ENCODE data around the gene CPNE5.

CPNE5 gene

DNA sequence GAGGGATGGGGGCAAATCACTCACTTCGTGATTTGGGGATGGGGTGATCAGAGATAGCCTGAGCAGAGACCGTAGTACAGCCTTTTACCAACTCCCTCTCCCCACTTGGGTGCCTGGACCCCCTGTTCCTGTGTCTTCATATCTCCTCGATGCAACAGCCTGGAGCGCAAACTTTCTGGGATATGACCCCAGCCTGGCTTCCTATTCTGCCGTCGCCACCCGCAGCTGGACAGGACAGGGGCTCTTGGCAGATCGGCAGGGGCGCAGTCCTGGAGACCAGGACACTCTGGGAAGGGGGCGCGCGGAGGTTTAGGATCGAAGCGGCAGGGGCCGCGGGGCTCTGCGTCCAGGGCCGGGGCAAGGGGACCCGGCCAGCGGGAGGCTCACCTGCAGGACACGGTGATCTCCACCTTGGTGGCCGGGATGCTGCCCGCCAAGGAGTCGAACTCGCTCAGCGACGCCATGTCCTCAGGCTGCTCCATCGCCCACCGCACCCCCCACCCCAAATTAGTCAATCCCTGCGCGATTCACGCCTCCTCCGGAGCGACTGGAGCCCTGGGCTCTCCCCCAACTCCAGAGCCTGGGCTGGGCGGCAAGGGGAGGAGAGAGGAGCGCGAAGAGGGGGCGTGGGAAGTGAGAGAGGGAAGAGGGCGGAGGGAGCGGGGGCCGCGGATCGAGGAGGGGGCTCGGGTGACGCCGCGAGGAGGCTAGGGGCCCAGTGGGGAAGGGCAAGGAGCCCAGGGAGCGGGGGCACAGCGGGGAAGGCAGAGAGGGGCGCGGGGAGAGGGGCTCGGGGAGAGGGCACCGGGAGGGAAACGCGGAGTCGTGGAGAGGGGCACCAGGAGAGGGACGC lies at the start of gene CPNE5:
TSS of gene CPNE5 (minus strand) at position 549 of the 853 bp plus-strand sequence. CDS start at position 482, 67 bp downstream.
- H3K4me3 ChIP-seq (ENCODE audit: low read depth, low read length), result peak within 1 kb of the TSS; percentile 47
- no peak for DNase-seq (ENCODE audit: low read depth)

DNA sequence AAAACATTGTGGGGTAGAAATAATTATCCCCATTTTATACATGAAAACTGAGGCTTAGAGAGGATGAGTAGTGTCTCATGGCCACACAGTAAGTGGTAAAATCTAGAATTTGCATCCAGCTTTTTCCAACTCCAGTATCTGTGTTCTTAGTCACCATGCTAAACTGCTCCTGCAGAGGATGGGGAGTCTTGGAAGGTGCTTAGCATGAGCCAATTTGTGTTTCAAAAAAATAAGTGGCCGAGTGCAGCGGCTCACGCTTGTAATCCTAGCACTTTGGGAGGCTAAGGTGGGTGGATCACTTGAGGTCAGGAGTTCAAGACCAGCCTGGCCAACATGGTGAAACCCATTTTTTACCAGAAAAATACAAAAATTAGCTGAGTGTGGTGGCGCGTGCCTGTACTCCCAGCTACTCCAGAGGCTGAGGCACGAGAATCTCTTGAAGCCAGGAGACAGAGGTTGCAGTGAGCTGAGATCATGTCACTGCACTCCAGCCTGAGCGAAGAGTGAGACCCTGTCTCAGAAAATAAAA lies 48.9 kb upstream of the CPNE5 start:
- no peak overlapping the region for H3K4me3 ChIP-seq (ENCODE audit: low read depth, low read length)
- no peak for DNase-seq (ENCODE audit: low read depth)

DNA sequence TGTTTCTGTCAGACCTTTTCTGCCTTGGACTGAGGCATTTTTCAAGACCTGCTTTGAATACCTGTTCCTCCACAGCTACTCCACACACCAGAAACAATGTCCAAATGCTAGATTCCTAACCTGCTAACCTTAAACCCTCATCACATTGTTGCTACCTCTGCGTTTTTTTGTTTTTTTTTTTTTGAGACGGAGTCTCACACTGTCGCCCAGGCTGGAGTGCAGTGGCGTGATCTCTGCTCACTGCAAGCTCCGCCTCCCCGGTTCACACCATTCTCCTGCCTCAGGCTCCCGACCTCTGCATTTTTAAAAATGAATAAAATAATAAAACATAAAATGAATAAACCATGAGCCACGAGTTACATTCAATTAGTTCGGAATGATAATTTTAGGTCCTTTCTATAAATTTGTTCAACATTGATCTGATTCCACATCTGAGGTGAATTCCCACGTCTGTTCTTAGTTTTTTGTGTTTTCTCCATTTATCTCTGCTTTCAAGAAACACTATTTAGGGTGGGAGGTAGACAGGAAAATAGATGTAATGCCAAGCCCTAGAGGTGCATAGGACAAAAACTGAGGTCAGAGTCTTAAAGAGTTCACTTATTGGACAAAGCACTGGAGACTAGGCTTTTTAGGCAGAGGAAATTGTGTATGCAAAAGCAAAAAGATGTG lies 47.8 kb upstream of the CPNE5 start:
- H3K4me3 ChIP-seq (ENCODE audit: low read depth, low read length), result peak overlapping the region; percentile 76
- DNase-seq (ENCODE audit: low read depth), result no peak

DNA sequence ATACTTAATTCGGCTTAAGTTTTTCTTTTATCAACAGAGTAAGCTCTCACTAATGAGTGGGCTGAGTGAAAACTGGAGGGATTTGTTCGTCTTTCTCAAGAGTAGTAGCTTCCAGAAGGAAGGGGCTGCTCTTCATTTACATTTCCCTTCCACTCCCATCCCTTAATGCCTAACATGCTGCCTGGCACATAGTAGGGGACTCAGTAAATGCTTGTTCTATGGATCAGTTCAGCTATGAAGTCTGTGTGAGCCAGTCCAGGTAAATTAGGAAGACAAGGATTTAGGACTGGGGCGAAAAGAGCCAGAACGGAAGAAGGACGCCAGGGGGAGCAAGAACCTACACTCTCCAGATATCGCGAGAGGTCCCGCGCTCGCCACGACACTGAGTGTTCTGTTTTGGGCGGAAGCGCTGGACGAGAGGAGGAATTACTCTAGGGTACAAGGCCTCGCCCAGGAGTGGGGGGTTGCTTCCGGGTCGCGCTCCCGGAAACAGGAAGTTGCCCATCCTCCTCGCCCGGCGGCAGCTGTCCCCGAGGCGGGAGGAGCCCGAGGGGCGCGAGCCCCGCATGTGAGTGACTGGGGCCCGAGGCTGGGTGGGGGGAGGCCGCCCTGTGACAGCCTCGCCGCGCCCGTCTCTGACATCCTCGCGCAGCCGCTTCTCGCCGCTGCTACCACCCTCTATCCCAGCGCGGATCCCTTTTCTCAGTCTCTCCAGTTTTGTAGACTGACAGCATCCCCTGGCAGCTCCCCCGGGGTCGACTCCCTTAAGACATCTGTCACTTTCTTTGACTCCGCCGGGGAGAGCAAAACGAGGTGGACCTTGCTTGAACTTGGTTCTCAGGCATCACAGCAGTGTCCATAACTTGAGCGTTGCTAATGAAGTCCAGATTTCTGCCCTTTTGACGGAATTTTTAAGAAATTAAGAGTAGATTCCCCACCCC lies 46.5 kb upstream of the CPNE5 start, which contains the start of gene C6orf89:
TSS of gene C6orf89 (plus strand) at position 492 of the 941 bp plus-strand sequence. CDS start 13,493 bp downstream, outside the sequence.
- H3K4me3 ChIP-seq (ENCODE audit: low read depth, low read length), result peak within 1 kb of the TSS; percentile 76
- peak; percentile 91 for DNase-seq (ENCODE audit: low read depth)

DNA sequence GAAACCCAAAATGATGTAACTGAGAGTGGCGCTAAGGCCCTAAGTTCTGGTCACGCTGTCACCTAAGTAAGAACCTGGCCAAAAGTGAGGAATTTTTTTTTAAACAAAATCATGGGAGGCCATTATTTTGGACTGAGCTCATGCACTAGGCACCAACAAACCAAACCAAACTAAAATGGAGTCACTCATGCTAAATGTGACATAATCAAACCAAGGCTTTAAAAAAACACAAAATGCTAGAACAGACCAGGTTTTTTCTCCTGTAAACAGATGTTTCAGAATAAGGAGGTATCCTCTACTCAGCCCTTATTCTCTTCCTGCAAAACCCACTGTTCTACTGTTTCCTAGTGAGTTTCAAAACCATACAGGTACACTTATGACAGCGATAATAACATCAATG lies 45.4 kb upstream of the CPNE5 start:
- H3K4me3 ChIP-seq (ENCODE audit: low read depth, low read length), result no peak overlapping the region
- DNase-seq (ENCODE audit: low read depth), result no peak

DNA sequence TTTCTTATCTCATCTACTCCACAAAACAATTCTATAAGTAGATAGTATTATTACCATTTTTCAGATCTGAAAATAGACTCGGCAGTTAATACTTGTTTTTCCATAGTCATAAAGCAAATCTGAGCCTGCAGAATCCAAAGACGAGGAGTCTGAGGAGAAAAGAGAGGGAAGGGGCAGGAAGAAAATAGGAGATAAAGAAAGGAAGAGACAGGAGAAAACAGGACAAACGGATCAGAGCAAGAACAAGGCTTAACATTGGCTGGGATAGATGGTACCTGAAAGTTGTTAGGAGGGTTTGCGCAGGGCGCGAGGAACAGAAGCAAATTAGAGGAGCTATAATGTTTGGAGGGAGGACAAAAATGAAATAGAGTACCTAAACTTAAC lies 36.0 kb upstream of the CPNE5 start:
- H3K4me3 ChIP-seq (ENCODE audit: low read depth, low read length), result peak overlapping the region; percentile 89
- no peak for DNase-seq (ENCODE audit: low read depth)

DNA sequence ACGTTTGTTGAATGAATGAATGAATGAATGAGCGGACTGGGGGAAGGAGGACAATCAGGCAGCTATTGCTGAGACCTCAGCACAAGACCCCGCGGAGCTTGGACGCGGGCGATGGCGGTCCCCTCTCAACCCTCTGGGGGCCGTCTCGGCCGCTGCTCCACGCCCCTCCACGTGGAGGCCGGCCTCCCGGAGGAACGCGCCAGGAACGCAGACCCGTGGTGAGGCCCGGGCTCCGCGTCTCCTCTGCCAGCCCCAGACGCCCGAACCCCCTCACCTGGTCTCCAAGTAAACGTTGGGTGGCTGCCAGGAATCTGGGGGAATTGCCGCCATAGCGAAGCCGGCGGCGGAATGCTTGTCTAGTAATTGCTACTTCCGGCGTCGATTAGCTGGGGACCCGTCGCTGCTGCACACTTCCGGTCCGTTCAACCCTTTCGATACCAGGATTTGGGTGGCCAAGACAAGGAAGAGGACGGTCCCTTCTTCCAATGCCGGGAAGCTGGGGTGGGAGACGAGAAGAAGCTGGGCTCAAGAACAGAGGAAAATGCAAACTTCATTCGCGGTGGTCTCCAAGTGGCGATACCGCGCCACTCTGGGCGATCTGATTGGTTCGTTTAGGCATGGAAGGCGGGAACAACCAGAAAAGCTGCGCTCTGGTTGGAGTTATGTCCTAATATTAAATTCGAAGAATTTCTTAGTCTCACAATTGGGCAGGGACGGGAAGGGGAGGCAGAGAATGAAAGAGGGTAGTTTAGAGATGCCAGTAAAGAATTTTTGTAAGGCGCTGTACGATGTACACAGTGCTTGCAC lies 35.4 kb upstream of the CPNE5 start, which contains the start of gene PPIL1:
TSS of gene PPIL1 (minus strand) at position 361 of the 807 bp plus-strand sequence. CDS start at position 330, 31 bp downstream.
- peak; percentile 64 for DNase-seq (ENCODE audit: low read depth)
- peak within 1 kb of the TSS; percentile 89 for H3K4me3 ChIP-seq (ENCODE audit: low read depth, low read length)

DNA sequence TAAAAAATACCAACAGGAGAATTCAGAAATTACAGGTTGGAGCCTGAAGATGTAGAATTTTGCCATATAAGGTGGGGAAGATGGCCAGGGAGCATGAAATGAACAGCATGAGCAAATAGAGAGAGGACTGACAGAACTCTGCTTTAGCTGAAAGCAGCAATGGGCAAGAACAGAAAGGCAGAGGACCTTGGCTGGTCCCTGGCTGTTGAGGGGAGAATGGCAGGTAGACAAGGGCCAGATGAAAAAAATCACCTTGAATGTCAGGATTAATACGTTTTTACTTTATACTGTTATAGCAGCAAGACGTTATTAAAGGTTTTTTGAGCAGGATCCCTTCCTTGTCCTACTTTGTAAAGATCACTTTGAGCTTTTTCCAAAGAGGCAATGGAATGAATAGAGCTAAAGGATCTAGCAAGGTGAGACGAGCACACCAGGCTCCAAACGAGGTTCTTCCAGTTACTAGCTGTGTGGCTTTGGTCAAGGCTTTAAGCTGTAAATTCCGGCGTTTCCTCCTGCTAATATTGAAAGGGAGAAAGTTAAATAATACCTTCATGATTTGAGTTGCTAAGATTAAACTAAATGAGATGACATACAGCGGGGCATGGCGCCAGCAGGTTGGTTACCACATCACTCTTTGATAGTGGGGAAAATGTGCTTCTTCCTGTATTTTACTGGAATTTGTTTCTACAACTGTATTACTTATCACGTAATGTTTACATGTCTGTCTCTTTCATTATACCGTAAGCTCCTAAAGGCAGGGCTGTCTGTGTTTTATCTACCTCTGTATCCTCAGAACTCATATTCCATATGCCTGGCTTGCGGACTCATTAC lies 34.6 kb upstream of the CPNE5 start:
- no peak for DNase-seq (ENCODE audit: low read depth)
- H3K4me3 ChIP-seq (ENCODE audit: low read depth, low read length), result peak overlapping the region; percentile 89

DNA sequence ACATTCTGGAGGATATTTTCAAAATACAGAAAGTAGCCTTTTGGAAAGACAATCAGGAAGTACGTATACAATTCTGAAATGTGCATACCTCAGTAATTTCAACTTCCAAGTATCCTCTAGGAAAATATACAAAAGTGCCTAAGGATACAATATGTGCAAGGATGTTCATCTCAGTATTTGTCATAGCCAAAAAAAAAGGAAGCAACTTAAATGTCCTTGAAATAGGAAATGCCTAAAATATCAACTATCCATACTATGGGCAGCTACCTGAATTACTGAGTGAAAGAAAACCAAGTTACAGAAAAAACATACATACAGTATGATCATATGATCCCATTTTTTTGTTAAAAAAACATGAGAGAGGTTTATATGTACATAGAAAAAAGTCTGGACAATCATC lies 33.9 kb upstream of the CPNE5 start:
- no peak overlapping the region for H3K4me3 ChIP-seq (ENCODE audit: low read depth, low read length)
- no peak for DNase-seq (ENCODE audit: low read depth)

DNA sequence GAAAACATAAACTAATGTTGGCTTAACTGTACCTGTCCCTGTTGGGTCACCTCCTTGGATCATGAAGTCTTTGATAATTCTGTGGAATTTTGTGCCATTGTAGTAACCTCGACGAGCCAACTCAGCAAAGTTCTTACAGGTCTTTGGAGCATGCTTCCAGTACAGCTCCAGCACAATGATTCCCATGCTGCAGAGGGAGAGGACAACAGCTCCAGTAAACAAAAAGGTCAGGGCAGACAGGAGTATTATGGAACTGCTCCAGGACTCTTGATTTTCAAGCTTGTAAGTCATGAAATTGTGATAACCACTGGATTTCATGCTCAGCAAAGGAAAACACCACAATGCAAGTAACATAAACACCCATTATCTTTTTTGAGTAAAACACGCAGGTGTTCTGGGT lies 32.4 kb upstream of the CPNE5 start:
- DNase-seq (ENCODE audit: low read depth), result no peak
- H3K4me3 ChIP-seq (ENCODE audit: low read depth, low read length), result no peak overlapping the region

DNA sequence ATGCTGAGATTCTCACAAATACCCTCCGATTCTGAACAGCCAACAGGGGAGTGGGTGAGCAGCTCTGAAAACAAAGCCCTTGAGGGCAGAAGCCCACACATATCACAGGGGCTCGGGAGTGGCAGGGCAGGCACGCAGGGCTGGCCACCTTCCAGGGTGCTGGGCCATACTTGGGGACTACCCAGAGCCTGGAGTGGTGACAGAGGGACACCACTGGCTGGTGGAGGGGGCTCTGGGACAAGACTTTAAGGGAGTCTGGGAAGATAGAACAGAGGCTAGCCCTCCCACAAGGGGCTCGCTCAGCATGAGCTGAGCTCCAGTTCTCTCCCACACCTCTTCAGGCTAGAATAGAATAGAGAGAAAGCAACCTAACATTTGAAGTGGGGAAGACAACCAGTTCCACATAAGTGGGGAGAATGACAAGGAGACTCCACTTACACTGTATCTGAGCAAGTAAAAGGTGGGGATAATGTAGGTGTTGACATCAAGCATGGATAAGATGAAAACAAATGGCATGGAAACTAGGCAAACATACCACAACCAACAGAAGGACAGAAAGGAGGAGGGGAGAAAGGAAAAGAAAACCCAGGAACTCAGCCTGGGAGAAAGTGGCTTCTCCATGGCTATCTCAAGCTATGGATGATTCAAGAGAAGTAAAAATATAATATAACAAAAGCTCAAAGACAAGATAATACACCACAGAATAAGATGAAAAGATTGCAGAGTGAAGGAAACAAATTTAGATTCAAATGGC lies 28.4 kb upstream of the CPNE5 start:
- no peak overlapping the region for H3K4me3 ChIP-seq (ENCODE audit: low read depth, low read length)
- no peak for DNase-seq (ENCODE audit: low read depth)

DNA sequence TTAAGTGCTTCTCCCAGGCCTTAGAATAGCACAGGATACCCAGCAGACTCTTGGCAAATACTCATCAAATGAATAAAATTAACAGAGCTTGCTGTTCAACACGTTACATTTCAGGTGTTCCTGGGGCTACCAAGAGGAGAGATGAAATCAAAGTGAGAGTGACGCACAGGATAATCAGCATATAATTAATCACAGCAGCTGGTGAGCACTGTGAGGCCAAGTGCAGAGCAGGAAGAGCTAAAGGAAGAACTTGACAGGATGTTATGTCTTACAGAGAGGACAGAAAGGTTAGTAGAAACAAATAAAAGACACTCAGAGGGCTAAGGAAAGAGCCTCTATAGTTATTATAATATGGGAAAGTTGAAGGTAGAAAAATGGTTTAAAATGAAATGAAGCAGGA lies 26.6 kb upstream of the CPNE5 start:
- H3K4me3 ChIP-seq (ENCODE audit: low read depth, low read length), result no peak overlapping the region
- DNase-seq (ENCODE audit: low read depth), result no peak

DNA sequence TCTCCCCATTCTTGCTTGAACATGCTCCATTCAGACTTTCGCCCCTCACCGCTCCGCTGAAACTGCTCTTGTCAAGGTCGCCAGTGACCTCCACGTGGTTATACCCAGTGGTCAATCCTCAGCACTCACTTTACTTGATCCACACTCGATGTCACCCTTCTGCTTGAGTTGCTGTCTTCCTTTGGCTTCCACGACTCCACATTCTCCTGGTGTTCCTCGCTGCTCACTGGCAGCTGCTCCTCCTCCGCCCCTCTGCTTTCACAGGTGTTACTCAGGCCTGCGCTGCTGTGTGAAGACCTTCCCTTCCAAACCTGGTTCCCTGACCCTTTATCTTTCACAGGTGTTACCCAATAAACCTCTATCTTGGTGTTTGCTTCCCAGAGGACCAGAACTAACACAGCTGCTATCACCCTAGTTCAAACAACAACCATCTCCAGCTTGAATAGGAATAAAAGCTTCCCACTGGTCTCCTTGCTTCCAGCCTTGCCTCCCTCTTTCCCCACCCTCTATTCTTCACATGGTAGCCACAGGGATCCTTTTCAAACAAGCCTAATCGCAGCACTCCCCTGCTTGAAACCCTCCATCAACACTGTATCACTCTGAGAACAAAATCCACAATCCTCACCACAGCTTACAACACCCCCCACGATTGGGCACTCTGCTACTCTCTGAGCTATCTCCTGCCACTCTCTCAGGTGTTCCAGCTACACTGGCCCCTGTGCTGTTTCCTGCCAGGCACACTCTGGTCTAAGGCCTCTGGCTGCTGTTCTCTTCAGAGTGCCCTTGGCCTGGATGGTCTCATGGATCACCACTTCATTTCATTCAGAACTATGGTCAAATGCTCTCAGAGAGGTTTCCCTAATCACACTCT lies 24.7 kb upstream of the CPNE5 start:
- H3K4me3 ChIP-seq (ENCODE audit: low read depth, low read length), result no peak overlapping the region
- DNase-seq (ENCODE audit: low read depth), result no peak

DNA sequence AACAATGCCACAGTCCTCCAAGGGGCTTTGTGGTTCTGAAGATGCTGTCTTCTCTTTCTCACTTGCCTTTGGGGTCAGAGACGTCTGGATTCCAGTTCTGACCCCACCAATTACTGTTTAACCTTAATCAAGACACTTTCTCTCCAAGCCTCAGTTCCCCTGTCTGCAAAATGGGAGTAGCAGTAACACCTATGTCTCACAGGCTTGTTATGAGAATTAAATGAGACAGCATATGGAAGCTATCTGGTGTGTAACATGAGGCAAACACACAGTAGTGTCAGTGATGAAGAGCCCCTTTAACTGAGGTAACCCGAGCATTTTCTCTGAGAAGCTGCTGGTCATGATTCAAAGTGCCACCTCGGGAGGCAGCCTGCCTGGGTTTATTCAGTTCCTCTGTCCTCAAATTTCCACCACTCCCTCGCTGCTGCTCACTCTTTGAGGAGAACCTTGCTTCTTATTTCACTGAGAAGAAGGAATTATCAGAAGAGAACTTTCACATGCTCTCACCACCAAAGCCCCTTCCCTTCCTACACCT lies 23.7 kb upstream of the CPNE5 start:
- H3K4me3 ChIP-seq (ENCODE audit: low read depth, low read length), result no peak overlapping the region
- DNase-seq (ENCODE audit: low read depth), result no peak

DNA sequence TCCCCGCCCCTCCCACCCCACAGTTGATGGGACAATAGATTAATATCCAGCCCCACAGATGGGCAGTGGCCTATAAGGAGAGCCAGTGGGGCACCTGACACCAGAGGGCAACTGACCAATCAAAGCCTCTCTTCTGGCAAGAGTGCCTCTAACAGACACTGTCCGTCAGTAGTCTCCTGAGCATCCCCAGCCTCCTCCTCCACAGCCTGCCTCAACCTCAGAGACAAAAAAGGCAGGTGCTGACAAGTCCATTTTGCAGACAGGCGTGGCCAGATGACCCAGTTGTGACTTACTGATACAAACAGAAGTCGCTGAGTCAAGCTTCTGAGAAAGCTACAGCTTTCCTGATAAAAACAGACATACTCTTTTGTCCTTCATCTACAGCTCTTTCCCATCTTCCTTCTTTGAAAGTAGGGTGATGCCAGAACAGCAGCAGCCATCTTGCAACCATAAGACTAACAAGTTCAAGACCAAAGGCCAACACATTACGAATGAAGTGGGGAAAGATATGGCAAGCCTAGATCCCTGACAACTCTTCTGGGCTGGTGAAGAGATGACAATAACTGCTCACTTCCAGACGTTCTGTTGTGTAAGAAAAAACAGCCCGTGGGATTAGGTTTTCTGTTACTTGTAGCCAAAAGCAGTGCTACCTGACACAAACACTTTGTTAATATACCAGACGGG lies 23.1 kb upstream of the CPNE5 start:
- H3K4me3 ChIP-seq (ENCODE audit: low read depth, low read length), result no peak overlapping the region
- no peak for DNase-seq (ENCODE audit: low read depth)

Data from skeletal muscle cell (primary cell).